K562 (cell line): ENCODE data around the gene TANGO6. TPM values are rescaled to one million over a fixed set of nuclear protein-coding genes. Genes with fewer than 3 reads are reported as not detected.

Experiments
- ATAC-seq: fragments of 200-7000 bp; cut with Tn5 transposase; 3 replicates; pipeline ENCODE4 v1.9.1; 2020; ENCODE audit warnings: moderate library complexity
- BruUV-seq: library from RNA; stranded (reverse); fragments of 400-500 nt; replicated peaks from 2 replicates; lab custom pipeline; 2021; lab: Mats Ljungman, UMichigan
- CTCF ChIA-PET: fragments of 300-600 bp; formaldehyde crosslinking; extraction: SDS; loops from one replicate; lab custom pipeline; 2021; ENCODE audit warnings: low intra/inter-chr PET ratio; lab: Yijun Ruan, JAX
- POLR2A ChIA-PET: fragments of 300-600, 350-650 bp; sonication (Branson Sonifier 250); formaldehyde crosslinking; extraction: SDS; loops from one replicate; lab custom pipeline; 2021; ENCODE audit warnings: antibody characterized with exemption, inconsistent platforms; lab: Yijun Ruan, JAX
- DNase-seq, 4 experiments: peaks; one replicate each; pipeline versions ENCODE4 v3.0.0 to v3.0.0-alpha.2; 2011 to 2018; ENCODE audit warnings: low spot score in 3 of 4, mixed read lengths in 3 of 4; ENCODE audit errors: extremely low read depth in 1 of 4
- FAIRE-seq: peaks from 2 replicates; lab custom pipeline; 2011; peaks lifted over from hg19 to GRCh38; lab: Jason Lieb, UNC
- H2AFZ ChIP-seq: 2 replicates; pipeline ENCODE4 v1.6.0; 2011; ENCODE audit warnings: low read depth, low read length, control low read depth, inconsistent platforms
- H3K27ac ChIP-seq: fragments of 200-600 bp; 3 replicates; pipeline ENCODE4 v1.8.0; 2011; ENCODE audit warnings: low read depth, mild to moderate bottlenecking, control low read depth, inconsistent platforms, low read length, moderate library complexity, mixed read lengths; ENCODE audit errors: extremely low read depth
- H3K27me3 ChIP-seq, 2 experiments: fragments of 300-600 bp in 1 of 2; 2 replicates in 1 of 2; 3 replicates in 1 of 2; pipeline versions ENCODE4 v1.6.0 to v1.8.0; 2011; ENCODE audit warnings: inconsistent platforms in 2 of 2, low read length in 2 of 2, mild to moderate bottlenecking in 1 of 2, mixed read lengths in 1 of 2, moderate library complexity in 1 of 2; ENCODE audit not compliant: control insufficient read depth in 2 of 2, insufficient read depth in 2 of 2
- H3K36me3 ChIP-seq: fragments of 300-600 bp; 3 replicates; pipeline ENCODE4 v1.8.0; 2011; ENCODE audit warnings: mild to moderate bottlenecking, low read length, inconsistent platforms; ENCODE audit not compliant: control insufficient read depth, insufficient read depth
- H3K4me1 ChIP-seq, 2 experiments: fragments of 200-600 bp in 1 of 2; replicated peaks in 1 of 2; 2 replicates in 1 of 2; 3 replicates in 1 of 2; pipeline versions ENCODE4 v1.5.1 to v1.8.0; 2011; ENCODE audit warnings: inconsistent platforms in 2 of 2, low read length in 2 of 2, mild to moderate bottlenecking in 1 of 2, mixed read lengths in 1 of 2, moderate library complexity in 1 of 2; ENCODE audit not compliant: control insufficient read depth in 2 of 2, insufficient read depth in 2 of 2
- H3K4me2 ChIP-seq: 2 replicates; pipeline ENCODE4 v1.6.1; 2011; ENCODE audit warnings: low read length, control low read depth, inconsistent platforms, mixed read lengths; ENCODE audit not compliant: insufficient read depth
- H3K4me3 ChIP-seq: fragments of 200-600 bp; sonication (generic), shearing (Covaris generic); 2 replicates; pipeline ENCODE4 v1.5.1; 2016; ENCODE audit warnings: control low read depth, inconsistent platforms
- H3K79me2 ChIP-seq: fragments of 200-600 bp; 3 replicates; pipeline ENCODE4 v1.8.0; 2011; ENCODE audit warnings: low read length, inconsistent platforms; ENCODE audit not compliant: control insufficient read depth, insufficient read depth
- H3K9ac ChIP-seq, 2 experiments: 2 replicates each; pipeline versions ENCODE4 v1.6.0 to v1.6.1; 2011; ENCODE audit warnings: low read depth in 2 of 2, low read length in 2 of 2, control low read depth in 1 of 2, inconsistent platforms in 1 of 2, mild to moderate bottlenecking in 1 of 2, mixed read lengths in 1 of 2; ENCODE audit not compliant: insufficient read depth in 1 of 2
- H3K9me1 ChIP-seq: one replicate; pipeline ENCODE4 v1.6.0; 2011; ENCODE audit warnings: inconsistent platforms, mild to moderate bottlenecking, low read length, moderate library complexity; ENCODE audit not compliant: control insufficient read depth, insufficient read depth
- H3K9me3 ChIP-seq: replicated peaks from 2 replicates; pipeline ENCODE4 v1.5.1; 2011; ENCODE audit warnings: low read depth, low read length, inconsistent platforms; ENCODE audit not compliant: control insufficient read depth, insufficient read depth
- H4K20me1 ChIP-seq: replicated peaks from 2 replicates; pipeline ENCODE4 v1.6.1; 2011; ENCODE audit warnings: low read length, inconsistent platforms, mixed read lengths; ENCODE audit not compliant: control insufficient read depth, insufficient read depth
- CCAR2 ChIP-seq: fragments of 200-400 bp; formaldehyde crosslinking; IDR thresholded peaks from 2 replicates; pipeline ENCODE4 v1.6.1; 2017; ENCODE audit warnings: mild to moderate bottlenecking, low read depth, low read length
- DMBX1 ChIP-seq: fragments of 250-450 bp; sonication (Bioruptor Pico); IDR thresholded peaks from 2 replicates; pipeline ENCODE4 v1.8.0; 2022; ENCODE audit warnings: inconsistent platforms, mild to moderate bottlenecking, moderate library complexity, borderline replicate concordance
- ILK ChIP-seq: fragments of 450-650 bp; IDR thresholded peaks from 2 replicates; pipeline ENCODE4 v1.6.1; 2016; ENCODE audit warnings: missing genetic modification characterization, low read depth, mild to moderate bottlenecking, missing compliant biosample characterization, moderate library complexity, borderline replicate concordance
- MXI1 ChIP-seq: IDR thresholded peaks from 2 replicates; pipeline ENCODE4 v1.6.1; 2011; ENCODE audit warnings: low read depth, mild to moderate bottlenecking, improper control_type of control experiment, low read length
- NEUROD1 ChIP-seq: fragments of 150-350 bp; IDR thresholded peaks from 2 replicates; pipeline ENCODE4 v1.6.1; 2014; ENCODE audit warnings: borderline replicate concordance, low read length, low read depth; ENCODE audit not compliant: partially characterized antibody
- NFE2L1 ChIP-seq: fragments of 450-650 bp; IDR thresholded peaks from 2 replicates; pipeline ENCODE4 v1.6.1; 2016; ENCODE audit warnings: missing genetic modification characterization, low read depth, mild to moderate bottlenecking, missing compliant biosample characterization, moderate library complexity, borderline replicate concordance
- PTBP1 ChIP-seq: fragments of 200-400 bp; formaldehyde crosslinking; IDR thresholded peaks from 2 replicates; pipeline ENCODE4 v1.6.1; 2017; ENCODE audit warnings: low read depth, low read length
- SRSF9 ChIP-seq: fragments of 200-400 bp; formaldehyde crosslinking; IDR thresholded peaks from 2 replicates; pipeline ENCODE4 v1.6.1; 2017; ENCODE audit warnings: low read depth, low read length, borderline replicate concordance
- THRAP3 ChIP-seq: fragments of 450-650 bp; IDR thresholded peaks from 2 replicates; pipeline ENCODE4 v1.6.1; 2016; ENCODE audit warnings: mild to moderate bottlenecking, inconsistent platforms, borderline replicate concordance
- ZNF407 ChIP-seq: fragments of 450-650 bp; IDR thresholded peaks from 2 replicates; pipeline ENCODE4 v1.6.1; 2016; ENCODE audit warnings: low read depth
- ZSCAN29 ChIP-seq: fragments of 450-650 bp; IDR thresholded peaks from 2 replicates; pipeline ENCODE4 v1.6.1; 2017
- WGBS: fragments of 100-300 bp; shearing (Covaris generic); methylation state at CpG from one replicate; pipeline ENCODE4 v1.1.6; 2016; ENCODE audit warnings: low coverage, mixed read lengths; ENCODE audit not compliant: insufficient coverage; ENCODE audit errors: missing lambda C conversion rate; 5-methylcytosine and 5-hydroxymethylcytosine counted together
- in situ Hi-C: fragments of 300-500 bp; cut with MboI; formaldehyde crosslinking; loops from 4 replicates; pipeline ENCODE4 v1.15.0; 2018; ENCODE audit warnings: inconsistent platforms, mixed read lengths
- intact Hi-C: fragments of 100-400 bp; cut with micrococcal nuclease; formaldehyde crosslinking; loops from 2 replicates; pipeline ENCODE4 v1.14.2; 2022
- polyA plus RNA-seq, 8 experiments: library from polyadenylated mRNA; depleted of rRNA in 4 of 8; stranded (reverse) in 5 of 8; unstranded in 3 of 8; fragments of >200 nt; fragmentation: Nextera tagmentation in 2 of 8; fragmentation: Illumina TruSeq in 1 of 8; extraction: Ambion mirVana in 2 of 8; extraction: Trizol in 1 of 8; gene quantifications; 2 replicates each; pipeline versions ENCODE4 v1.2.1 to v1.2.3, GENCODE V29; 2011 to 2014; ENCODE audit warnings: inconsistent platforms in 1 of 8, missing spikeins in 1 of 8
- total RNA-seq, 7 experiments: library from RNA; depleted of rRNA in 6 of 7; stranded (reverse); fragments of >200 nt in 6 of 7; fragmentation: Illumina TruSeq in 2 of 7; extraction: Trizol in 2 of 7; gene quantifications; 2 replicates each; pipeline versions ENCODE4 v1.2.1 to v1.2.3, GENCODE V29; 2011 to 2021; ENCODE audit warnings: low replicate concordance in 1 of 7
- TF ChIP-seq, protein P1 (sequence below): sonication (generic); formaldehyde crosslinking; IDR thresholded peaks from 2 replicates; pipeline ENCODE4 v1.8.1; 2023; ENCODE audit warnings: mild to moderate bottlenecking, missing genetic modification reagents, moderate library complexity

Gene TANGO6
- total and polyA plus RNA-seq, 9 of the 15 experiments (the other 6 are each of a cell fraction or from before 2014, with no cell fraction given): 1.6 to 15.2 (median 9.6) TPM

- WGBS: 82% methylated on average over 7 of the region's 7 CpGs
- Histone ChIP-seq H3K9me3 (no peaks in the 10 kb centered on the region), H3K9me1 (peaks cover 10% of the 10 kb centered on the region), H3K27ac (no peak overlapping the region), H2AFZ (no peak overlapping the region), H4K20me1 (peaks cover 10% of the 10 kb centered on the region; the same call in 1 of the 2 replicates), H3K27me3 (no peaks in the 10 kb centered on the region), H3K4me1 (peaks cover 7 to 15% of the 10 kb centered on the region in 2 experiments; a peak in 4 of 5 replicates), H3K79me2 (no peaks in the 10 kb centered on the region), H3K4me2 (no peak overlapping the region), H3K4me3 (no peak overlapping the region), H3K36me3 (peaks cover 58% of the 10 kb centered on the region), H3K9ac (no peak overlapping the region; a peak in 1 of 4 replicates)
- ChIA-PET CTCF (no interaction called here), POLR2A (interaction anchor here (0.5 to 1.3 kb wide), 4 partner anchors 9 to 467 kb away, joined by 3 to 4 read pairs (median 4); no protein-coding TSS in a partner anchor)
- DNase-seq (no peak), ATAC-seq (no peak), FAIRE-seq (no peak)
- BruUV-seq: no TSS peak
- intact Hi-C loops: loop anchor here (10.0 kb wide), 1 partner anchor 592 kb away; no protein-coding TSS in a partner anchor
- in situ Hi-C loops: loop anchor here (10.0 kb wide), 2 partner anchors 412 to 592 kb away; no protein-coding TSS in a partner anchor
- no peak for TF ChIP-seq NEUROD1
- TF ChIP-seq PTBP1: no peak
- TF ChIP-seq NFE2L1 (tag): no peak
- no peak for TF ChIP-seq THRAP3
- TF ChIP-seq CCAR2: no peak
- TF ChIP-seq MXI1: no peak
- TF ChIP-seq, protein P1, sequence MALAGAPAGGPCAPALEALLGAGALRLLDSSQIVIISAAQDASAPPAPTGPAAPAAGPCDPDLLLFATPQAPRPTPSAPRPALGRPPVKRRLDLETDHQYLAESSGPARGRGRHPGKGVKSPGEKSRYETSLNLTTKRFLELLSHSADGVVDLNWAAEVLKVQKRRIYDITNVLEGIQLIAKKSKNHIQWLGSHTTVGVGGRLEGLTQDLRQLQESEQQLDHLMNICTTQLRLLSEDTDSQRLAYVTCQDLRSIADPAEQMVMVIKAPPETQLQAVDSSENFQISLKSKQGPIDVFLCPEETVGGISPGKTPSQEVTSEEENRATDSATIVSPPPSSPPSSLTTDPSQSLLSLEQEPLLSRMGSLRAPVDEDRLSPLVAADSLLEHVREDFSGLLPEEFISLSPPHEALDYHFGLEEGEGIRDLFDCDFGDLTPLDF (CRISPR knock-in tag): no peak
- TF ChIP-seq DMBX1 (CRISPR knock-in tag): no peak
- TF ChIP-seq SRSF9: no peak
- no peak for TF ChIP-seq ILK
- no peak for TF ChIP-seq ZSCAN29
- TF ChIP-seq ZNF407: no peak
Measured at GRCh38 chr16:69116256-69116875, 273.0 kb downstream of the TANGO6 start.
